ENCODE results near the gene ABCF2. TPM values are rescaled to one million over a fixed set of nuclear protein-coding genes. Genes with fewer than 3 reads are reported as not detected.
A peak's percentile ranks its signal among the peaks of the same experiment; 100 is the strongest.

Gene ABCF2
- total and polyA plus RNA-seq, 11 donors: 15.9 to 58.4 (median 33.0) TPM

DNA sequence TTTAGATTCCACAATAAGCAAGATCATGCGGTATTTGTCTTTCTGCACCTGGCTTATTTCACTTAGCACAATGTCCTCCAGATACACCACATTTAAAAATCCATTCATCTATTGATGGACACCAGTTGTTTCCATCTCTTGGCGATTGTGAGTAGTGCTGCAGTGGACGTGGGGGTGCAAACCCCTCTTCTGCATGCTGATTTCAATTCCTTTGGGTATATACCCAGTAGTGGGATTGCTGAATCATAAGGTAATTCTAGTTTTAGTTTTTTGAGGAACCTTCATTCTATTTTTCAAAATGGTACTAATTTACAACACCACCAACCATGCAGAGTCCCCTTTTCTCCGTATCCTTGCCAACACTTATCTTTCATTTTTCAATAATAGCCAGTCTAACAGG is 38.0 kb downstream of the ABCF2 start:
- WGBS, 4 donors: 74 to 82% (median 76%) methylated on average over 4 of the region's 4 CpGs
- H3K9me3 ChIP-seq: no peaks in the 10 kb centered on the region
- ATAC-seq (no peak), DNase-seq (peak in 1 of 5 donors; percentile 1)
- intact Hi-C loops (cut with DNase I): no loop called here
- H3K4me3 ChIP-seq: no peak overlapping the region
- H3K27me3 ChIP-seq: no peaks in the 10 kb centered on the region
- no peaks in the 10 kb centered on the region for H3K36me3 ChIP-seq
- TF ChIP-seq CTCF (IDR thresholded peaks at IDR 0.05): no peak
- TF ChIP-seq POLR2A (IDR thresholded peaks at IDR 0.05): no peak
- peaks cover 0 to 22% (median 0%) of the 10 kb centered on the region in 12 donors for H3K4me1 ChIP-seq
- H3K27ac ChIP-seq: no peak overlapping the region

DNA sequence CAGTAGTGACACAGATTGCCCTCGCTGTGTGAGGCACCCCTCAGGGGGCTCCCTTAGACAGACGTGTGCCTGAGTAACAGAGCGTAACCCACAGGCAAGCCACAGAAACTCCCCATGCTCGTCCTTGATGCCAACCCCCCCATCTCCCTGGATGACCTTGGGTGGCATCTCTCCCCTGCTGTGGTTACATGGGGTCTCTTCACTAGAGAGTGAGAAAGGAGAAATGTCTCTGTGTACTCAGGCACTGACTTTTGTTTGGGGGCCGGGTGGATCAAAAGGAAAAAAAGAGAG is 38.8 kb downstream of the ABCF2 start:
- H3K4me1 ChIP-seq: peaks cover 0 to 22% (median 0%) of the 10 kb centered on the region in 12 donors
- H3K27ac ChIP-seq: peak overlapping the region; percentile 11 to 96 (median 88)
- DNase-seq (no peak), ATAC-seq (peak in 2 of 4 donors; percentile 7 to 8)
- TF ChIP-seq POLR2A (IDR thresholded peaks at IDR 0.05) (no peak), CTCF (IDR thresholded peaks at IDR 0.05) (no peak)
- no peaks in the 10 kb centered on the region for H3K9me3 ChIP-seq
- H3K36me3 ChIP-seq: no peaks in the 10 kb centered on the region
- H3K4me3 ChIP-seq: peak overlapping the region in 1 of 12 donors; percentile 51
- 35 to 57% (median 43%) methylated on average over 4 to 5 of the region's 5 CpGs for WGBS, 4 donors
- intact Hi-C loops (cut with DNase I): no loop called here
- no peaks in the 10 kb centered on the region for H3K27me3 ChIP-seq

GRCh38 chr7:151187409-151188251 is 39.4 kb downstream of the ABCF2 start:
- H3K27ac ChIP-seq: peak overlapping the region; percentile 28 to 96 (median 88)
- DNase-seq (peak; percentile 65 to 87 (median 71)), ATAC-seq (peak; percentile 84 to 92 (median 87))
- H3K36me3 ChIP-seq: no peaks in the 10 kb centered on the region
- peaks cover 0 to 22% (median 0%) of the 10 kb centered on the region in 12 donors for H3K4me1 ChIP-seq
- H3K27me3 ChIP-seq: no peaks in the 10 kb centered on the region
- intact Hi-C loops (cut with DNase I): loop anchor here in 1 of 10 donors (2.0 kb wide), 1 partner anchor 45 kb away; the partner anchor contains the start of gene CHPF2
- TF ChIP-seq POLR2A (IDR thresholded peaks at IDR 0.05) (no peak), CTCF (IDR thresholded peaks at IDR 0.05) (no peak)
- H3K4me3 ChIP-seq: peak overlapping the region; percentile 3 to 52 (median 40)
- H3K9me3 ChIP-seq: no peaks in the 10 kb centered on the region
- WGBS, 4 donors: 49 to 65% (median 54%) methylated on average over 12 to 22 of the region's 22 CpGs

- H3K9me3 ChIP-seq: no peaks in the 10 kb centered on the region
- H3K36me3 ChIP-seq: no peaks in the 10 kb centered on the region
- H3K27me3 ChIP-seq: no peaks in the 10 kb centered on the region
- H3K4me3 ChIP-seq: peak within 1 kb of the TSS; percentile 23 to 52 (median 40)
- DNase-seq (peak; percentile 46 to 77 (median 60)), ATAC-seq (peak; percentile 77 to 86 (median 85))
- TF ChIP-seq CTCF (IDR thresholded peaks at IDR 0.05) (no peak), POLR2A (IDR thresholded peaks at IDR 0.05) (no peak)
- peaks cover 0 to 22% (median 0%) of the 10 kb centered on the region in 12 donors for H3K4me1 ChIP-seq
- peak within 1 kb of the TSS; percentile 28 to 96 (median 88) for H3K27ac ChIP-seq
- 39 to 57% (median 46%) methylated on average over 17 to 22 of the region's 22 CpGs for WGBS, 4 donors
- intact Hi-C loops (cut with DNase I): loop anchor here in 1 of 10 donors (2.0 kb wide), 1 partner anchor 46 kb away; the partner anchor contains the start of gene CHPF2
Observed at GRCh38 chr7:151186640-151187408, 40.2 kb downstream of the ABCF2 start, which contains the start of gene ASB10. Gene ASB10 (minus strand): TSS chr7:151187250. CDS start chr7:151187130, 120 bp downstream.

Measured in heart left ventricle (tissue), 16 donors.